ENCODE measurements around the gene PDE6G. TPM values are rescaled to one million over a fixed set of nuclear protein-coding genes. Genes with fewer than 3 reads are reported as not detected.

The PDE6G gene
- total and polyA plus RNA-seq, 2 of the 8 experiments (the other 6 are each of a cell fraction or from before 2014, with no cell fraction given), result 5.8 to 12.9 TPM

- 58% methylated on average over 18 of the region's 18 CpGs; no CpG with 5 or more reads in 1 of the 2 experiments for WGBS, 2 experiments (ENCODE audit: extremely low coverage in 1 of 2, insufficient coverage in 1 of 2, insufficient read length in 1 of 2, insufficient replicate concordance in 2 of 2, low coverage in 1 of 2, low lambda C conversion rate in 2 of 2, missing lambda C conversion rate in 1 of 2)
- no peak overlapping the region for H3K56ac ChIP-seq (replicated peaks; ENCODE audit: insufficient read length, low read depth, low read length)
- H3K23ac ChIP-seq (ENCODE audit: insufficient read length), result no peak overlapping the region
- no peak overlapping the region for H2AFZ ChIP-seq (ENCODE audit: low read length)
- H3K9ac ChIP-seq (replicated peaks in 1 of 4; ENCODE audit: extremely low read depth in 1 of 4, low read depth in 3 of 4, low read length in 3 of 4), result peak overlapping the region in 3 of 4 experiments; percentile 85 to 91 (median 88); a peak in 6 of 7 replicates
- H4K8ac ChIP-seq (ENCODE audit: extremely low read depth, insufficient read depth, low read length), result no peak overlapping the region
- H2AK5ac ChIP-seq (ENCODE audit: low read depth, low read length), result no peak overlapping the region
- 0 out of 2 replicates have a peak overlapping the region, but pooled peaks have one; percentile 35 for H2BK5ac ChIP-seq (ENCODE audit: low read depth, low read length)
- H3K4me3 ChIP-seq (ENCODE audit: extremely low read depth in 1 of 4, insufficient read depth in 2 of 4, low read depth in 3 of 4, low read length in 4 of 4), result peak overlapping the region; percentile 78 to 96 (median 87)
- peak overlapping the region; percentile 72 to 74 for H3K4me2 ChIP-seq (ENCODE audit: insufficient read depth in 1 of 2, low read depth in 2 of 2, low read length in 2 of 2)
- TF ChIP-seq RFX5 (IDR thresholded peaks at IDR 0.05; ENCODE audit: borderline replicate concordance, low read depth, low read length) (peak; percentile 67; the same call in 1 of the 2 replicates), POLR2AphosphoS5 (IDR thresholded peaks at IDR 0.05; ENCODE audit: low read depth, low read length) (no peak), BACH1 (IDR thresholded peaks at IDR 0.05; ENCODE audit: low read length) (0 out of 2 replicates have a peak, but pooled peaks have one; percentile 29), SRF (IDR thresholded peaks at IDR 0.05; ENCODE audit: low read depth, low read length) (no peak), EZH2 (IDR thresholded peaks at IDR 0.05; ENCODE audit: low read depth, low read length, severe bottlenecking) (no peak)
- TF ChIP-seq, protein P1, sequence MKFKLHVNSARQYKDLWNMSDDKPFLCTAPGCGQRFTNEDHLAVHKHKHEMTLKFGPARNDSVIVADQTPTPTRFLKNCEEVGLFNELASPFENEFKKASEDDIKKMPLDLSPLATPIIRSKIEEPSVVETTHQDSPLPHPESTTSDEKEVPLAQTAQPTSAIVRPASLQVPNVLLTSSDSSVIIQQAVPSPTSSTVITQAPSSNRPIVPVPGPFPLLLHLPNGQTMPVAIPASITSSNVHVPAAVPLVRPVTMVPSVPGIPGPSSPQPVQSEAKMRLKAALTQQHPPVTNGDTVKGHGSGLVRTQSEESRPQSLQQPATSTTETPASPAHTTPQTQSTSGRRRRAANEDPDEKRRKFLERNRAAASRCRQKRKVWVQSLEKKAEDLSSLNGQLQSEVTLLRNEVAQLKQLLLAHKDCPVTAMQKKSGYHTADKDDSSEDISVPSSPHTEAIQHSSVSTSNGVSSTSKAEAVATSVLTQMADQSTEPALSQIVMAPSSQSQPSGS (IDR thresholded peaks at IDR 0.05; ENCODE audit: low read length), result no peak
- H3K23me2 ChIP-seq (ENCODE audit: low read depth, low read length), result peaks cover 3% of the 10 kb centered on the region; the same call in 1 of the 2 replicates
- H3K79me1 ChIP-seq (ENCODE audit: low read depth, low read length), result peaks cover 2% of the 10 kb centered on the region; the same call in 1 of the 2 replicates
- no peaks in the 10 kb centered on the region for H3K27me3 ChIP-seq (replicated peaks in 1 of 4; ENCODE audit: control insufficient read depth in 3 of 4, extremely low read depth in 1 of 4, insufficient read depth in 3 of 4, low read length in 3 of 4)
- no peak overlapping the region for H3K4ac ChIP-seq (replicated peaks; ENCODE audit: insufficient read length, low read depth, low read length)
- no peak overlapping the region for H4K5ac ChIP-seq (ENCODE audit: insufficient read length, low read depth, low read length)
- peak overlapping the region; percentile 55; the same call in 1 of the 2 replicates for H2BK12ac ChIP-seq (ENCODE audit: low read depth, low read length)
- FAIRE-seq, result no peak
- peaks cover 7 to 44% of the 10 kb centered on the region in 2 experiments for H3K79me2 ChIP-seq (ENCODE audit: control insufficient read depth in 1 of 2, insufficient read depth in 2 of 2, low read length in 2 of 2)
- H4K20me1 ChIP-seq (replicated peaks in 1 of 2; ENCODE audit: control insufficient read depth in 1 of 2, insufficient read depth in 2 of 2, low read length in 2 of 2), result no peaks in the 10 kb centered on the region
- POLR2A ChIA-PET (ENCODE audit: partially characterized antibody), result interaction anchor here (0.7 to 2.8 kb wide), 11 partner anchors 11 to 98 kb away, joined by 3 to 14 read pairs (median 5); partner anchors contain the start of genes ARL16, FAAP100 and HGS
- H4K91ac ChIP-seq (replicated peaks; ENCODE audit: insufficient read length, low read length), result no peak overlapping the region
- peak overlapping the region; percentile 83; the same call in 1 of the 2 replicates for H3K27ac ChIP-seq (ENCODE audit: low read depth, low read length)
- H2BK20ac ChIP-seq (ENCODE audit: low read length), result no peak overlapping the region
- H3K14ac ChIP-seq (ENCODE audit: insufficient read length), result no peak overlapping the region
- no peaks in the 10 kb centered on the region for H3K9me3 ChIP-seq (ENCODE audit: insufficient read depth in 2 of 2, low read depth in 1 of 2, low read length in 1 of 2)
- no peaks in the 10 kb centered on the region for H3K4me1 ChIP-seq (replicated peaks in 1 of 4; ENCODE audit: control insufficient read depth in 3 of 4, insufficient read depth in 4 of 4, low read length in 3 of 4)
- no peak for DNase-seq (ENCODE audit: low read depth in 1 of 2, low spot score in 2 of 2)
- CTCF ChIA-PET (ENCODE audit: partially characterized antibody), result interaction anchor here (1.2 to 1.5 kb wide), 2 partner anchors 12 to 33 kb away, joined by 3 to 5 read pairs; no protein-coding TSS in a partner anchor
- H3K36me3 ChIP-seq (ENCODE audit: control insufficient read depth in 2 of 4, insufficient read depth in 4 of 4, low read length in 3 of 4), result peaks cover 0 to 5% (median 0%) of the 10 kb centered on the region in 4 experiments; a peak in 1 of 8 replicates
- H3K18ac ChIP-seq (ENCODE audit: extremely low read depth, low read length), result no peak overlapping the region
- H2BK120ac ChIP-seq (replicated peaks; ENCODE audit: low read depth, low read length), result no peak overlapping the region
- no peak overlapping the region for H2BK15ac ChIP-seq (ENCODE audit: low read length)
Observed at GRCh38 chr17:81635973-81636504, 20.3 kb downstream of the PDE6G start.

Measured in H1 (cell line).